Fibroblast of lung (primary cell): ENCODE measurements around the gene CFAP97D2. TPM values are rescaled to one million over a fixed set of nuclear protein-coding genes. Genes with fewer than 3 reads are reported as not detected.
A peak's percentile ranks its signal among the peaks of the same experiment; 100 is the strongest.
"Not testable (repeated sequence)": the region's sequence is repeated elsewhere in the genome, so short reads cannot be mapped to it uniquely, and the experiment has no call there.

Source experiments
- DNase-seq, 2 donors: peaks; one replicate each; pipeline versions ENCODE4 v3.0.0 to v3.0.0-alpha.2; 2010; ENCODE audit warnings: low read depth in 2 of 2
- H2AFZ ChIP-seq: 2 replicates; pipeline ENCODE4 v1.5.1; 2012; ENCODE audit warnings: low read length, control low read depth, inconsistent platforms
- H3K27ac ChIP-seq: 2 replicates; pipeline ENCODE4 v1.5.1; 2011; ENCODE audit warnings: low read length, control low read depth; ENCODE audit not compliant: insufficient read depth
- H3K27me3 ChIP-seq: 2 replicates; pipeline ENCODE4 v1.5.1; 2011; ENCODE audit warnings: mild to moderate bottlenecking, low read length; ENCODE audit not compliant: control insufficient read depth, insufficient read depth
- H3K36me3 ChIP-seq: 2 replicates; pipeline ENCODE4 v1.5.1; 2011; ENCODE audit warnings: low read length; ENCODE audit not compliant: control insufficient read depth, insufficient read depth
- H3K4me1 ChIP-seq: 2 replicates; pipeline ENCODE4 v1.5.1; 2011; ENCODE audit warnings: low read length; ENCODE audit not compliant: control insufficient read depth, insufficient read depth; ENCODE audit errors: extremely low read depth
- H3K4me2 ChIP-seq: 2 replicates; pipeline ENCODE4 v1.5.1; 2011; ENCODE audit warnings: low read length, control low read depth; ENCODE audit not compliant: insufficient read depth; ENCODE audit errors: extremely low read depth
- H3K4me3 ChIP-seq, 4 experiments: fragments of 200-600 bp in 1 of 4; sonication (generic) in 1 of 4; replicated peaks in 1 of 4; 2 replicates each; pipeline ENCODE4 v1.5.1; 2011 to 2016; ENCODE audit warnings: low read length in 4 of 4, low read depth in 3 of 4, mild to moderate bottlenecking in 3 of 4, control low read depth in 2 of 4, inconsistent platforms in 1 of 4, mixed read lengths in 1 of 4; ENCODE audit not compliant: insufficient read depth in 1 of 4; ENCODE audit errors: control extremely low read depth in 1 of 4
- H3K79me2 ChIP-seq: 2 replicates; pipeline ENCODE4 v1.5.1; 2012; ENCODE audit warnings: mild to moderate bottlenecking, low read length, inconsistent platforms; ENCODE audit not compliant: control insufficient read depth, insufficient read depth
- H3K9ac ChIP-seq: 2 replicates; pipeline ENCODE4 v1.5.1; 2011; ENCODE audit warnings: mild to moderate bottlenecking, low read length, control low read depth; ENCODE audit not compliant: insufficient read depth
- H3K9me3 ChIP-seq: 2 replicates; pipeline ENCODE4 v1.5.1; 2012; ENCODE audit warnings: low read depth, low read length; ENCODE audit not compliant: control insufficient read depth, insufficient read depth
- H4K20me1 ChIP-seq: 2 replicates; pipeline ENCODE4 v1.5.1; 2011; ENCODE audit warnings: low read length; ENCODE audit not compliant: control insufficient read depth, insufficient read depth; ENCODE audit errors: extremely low read depth
- EZH2 ChIP-seq: IDR thresholded peaks from 2 replicates; pipeline ENCODE4 v1.5.1; 2012; ENCODE audit warnings: low read length, control low read depth, mild to moderate bottlenecking; ENCODE audit errors: missing control alignments
- polyA plus RNA-seq, 2 donors: library from polyadenylated mRNA; depleted of rRNA in 1 of 2; stranded (reverse) in 1 of 2; unstranded in 1 of 2; fragments of >200 nt; gene quantifications; 2 replicates each; pipeline ENCODE4 v1.2.1, GENCODE V29; 2011 to 2012; ENCODE audit warnings: missing spikeins in 1 of 2
- total RNA-seq: library from RNA; depleted of rRNA; stranded (reverse); fragments of >200 nt; gene quantifications from 2 replicates; pipeline ENCODE4 v1.2.1, GENCODE V29; 2014
- TF ChIP-seq, protein P1 (sequence below), 2 donors: IDR thresholded peaks in 1 of 2; conservative IDR thresholded peaks in 1 of 2; 1 replicate in 1 of 2; 2 replicates in 1 of 2; pipeline ENCODE4 v1.5.1; 2011 to 2012; ENCODE audit warnings: low read length in 2 of 2, control low read depth in 1 of 2, inconsistent platforms in 1 of 2, low read depth in 1 of 2, mild to moderate bottlenecking in 1 of 2

The CFAP97D2 gene
- total and polyA plus RNA-seq, 2 donors (not counting 1 experiment from before 2014, with no cell fraction given) = not detected

GRCh38 chr13:114146629-114147028, 32.4 kb upstream of the CFAP97D2 start:
- DNase-seq = no peak
- no peak overlapping the region for H3K4me3 ChIP-seq
- no peak overlapping the region for H3K4me2 ChIP-seq
- no peaks in the 10 kb centered on the region for H3K9me3 ChIP-seq
- no peaks in the 10 kb centered on the region for H4K20me1 ChIP-seq
- peaks cover 2% of the 10 kb centered on the region for H3K27me3 ChIP-seq
- H2AFZ ChIP-seq = no peak overlapping the region
- H3K4me1 ChIP-seq = no peaks in the 10 kb centered on the region
- H3K36me3 ChIP-seq = no peaks in the 10 kb centered on the region
- no peak overlapping the region for H3K9ac ChIP-seq
- no peak overlapping the region for H3K27ac ChIP-seq
- no peaks in the 10 kb centered on the region for H3K79me2 ChIP-seq
- TF ChIP-seq, protein P1, sequence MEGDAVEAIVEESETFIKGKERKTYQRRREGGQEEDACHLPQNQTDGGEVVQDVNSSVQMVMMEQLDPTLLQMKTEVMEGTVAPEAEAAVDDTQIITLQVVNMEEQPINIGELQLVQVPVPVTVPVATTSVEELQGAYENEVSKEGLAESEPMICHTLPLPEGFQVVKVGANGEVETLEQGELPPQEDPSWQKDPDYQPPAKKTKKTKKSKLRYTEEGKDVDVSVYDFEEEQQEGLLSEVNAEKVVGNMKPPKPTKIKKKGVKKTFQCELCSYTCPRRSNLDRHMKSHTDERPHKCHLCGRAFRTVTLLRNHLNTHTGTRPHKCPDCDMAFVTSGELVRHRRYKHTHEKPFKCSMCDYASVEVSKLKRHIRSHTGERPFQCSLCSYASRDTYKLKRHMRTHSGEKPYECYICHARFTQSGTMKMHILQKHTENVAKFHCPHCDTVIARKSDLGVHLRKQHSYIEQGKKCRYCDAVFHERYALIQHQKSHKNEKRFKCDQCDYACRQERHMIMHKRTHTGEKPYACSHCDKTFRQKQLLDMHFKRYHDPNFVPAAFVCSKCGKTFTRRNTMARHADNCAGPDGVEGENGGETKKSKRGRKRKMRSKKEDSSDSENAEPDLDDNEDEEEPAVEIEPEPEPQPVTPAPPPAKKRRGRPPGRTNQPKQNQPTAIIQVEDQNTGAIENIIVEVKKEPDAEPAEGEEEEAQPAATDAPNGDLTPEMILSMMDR (conservative IDR thresholded peaks at IDR 0.05 in 1 of 2, IDR thresholded peaks at IDR 0.05 in 1 of 2; ENCODE audit: low read depth in 1 of 2, low read length in 2 of 2) = peak in 1 of 2 donors; percentile 48
- no peak for TF ChIP-seq EZH2

- no peak overlapping the region for H3K4me2 ChIP-seq
- H3K27ac ChIP-seq = no peak overlapping the region
- H3K79me2 ChIP-seq = no peaks in the 10 kb centered on the region
- H3K9me3 ChIP-seq = no peaks in the 10 kb centered on the region
- H2AFZ ChIP-seq = no peak overlapping the region
- H3K9ac ChIP-seq = no peak overlapping the region
- no peaks in the 10 kb centered on the region for H4K20me1 ChIP-seq
- H3K4me1 ChIP-seq = no peaks in the 10 kb centered on the region
- no peak for DNase-seq
- H3K36me3 ChIP-seq = no peaks in the 10 kb centered on the region
- TF ChIP-seq, protein P1 (conservative IDR thresholded peaks at IDR 0.05 in 1 of 2, IDR thresholded peaks at IDR 0.05 in 1 of 2; ENCODE audit: low read depth in 1 of 2, low read length in 2 of 2) = no peak
- no peak for TF ChIP-seq EZH2
- no peak overlapping the region for H3K4me3 ChIP-seq
- peaks cover 2% of the 10 kb centered on the region for H3K27me3 ChIP-seq
Measured at GRCh38 chr13:114147803-114148520, 31.1 kb upstream of the CFAP97D2 start.

GRCh38 chr13:114148521-114148855, 30.6 kb upstream of the CFAP97D2 start:
- Histone ChIP-seq H3K4me2 (no peak overlapping the region), H2AFZ (no peak overlapping the region), H3K4me1 (no peaks in the 10 kb centered on the region), H3K36me3 (no peaks in the 10 kb centered on the region), H3K4me3 (no peak overlapping the region), H3K27me3 (no peaks in the 10 kb centered on the region), H4K20me1 (no peaks in the 10 kb centered on the region), H3K9me3 (no peaks in the 10 kb centered on the region), H3K9ac (no peak overlapping the region), H3K27ac (no peak overlapping the region), H3K79me2 (no peaks in the 10 kb centered on the region)
- no peak for DNase-seq
- TF ChIP-seq EZH2 = no peak
- TF ChIP-seq, protein P1 (conservative IDR thresholded peaks at IDR 0.05 in 1 of 2, IDR thresholded peaks at IDR 0.05 in 1 of 2; ENCODE audit: low read depth in 1 of 2, low read length in 2 of 2) = no peak

GRCh38 chr13:114148886-114149285, 30.2 kb upstream of the CFAP97D2 start:
- not testable (repeated sequence) for DNase-seq, H3K4me2 ChIP-seq, H3K79me2 ChIP-seq, H3K4me3 ChIP-seq, H3K27me3 ChIP-seq, H4K20me1 ChIP-seq, H3K9ac ChIP-seq, H2AFZ ChIP-seq, H3K4me1 ChIP-seq, H3K36me3 ChIP-seq, H3K27ac ChIP-seq, H3K9me3 ChIP-seq
